Measurements from ENCODE around the gene DEPDC7. TPM values are rescaled to one million over a fixed set of nuclear protein-coding genes. Genes with fewer than 3 reads are reported as not detected.

The DEPDC7 gene
- polyA plus RNA-seq, 2 of the 4 experiments (the other 2 are of a cell fraction): 15.3 to 16.6 TPM

- no peak for TF ChIP-seq BCL3 (IDR thresholded peaks at IDR 0.05)
These were observed 47.7 kb downstream of the DEPDC7 start (continued) for GRCh38 chr11:33063326-33063881.

GRCh38 chr11:33064033-33064825 lies 48.6 kb downstream of the DEPDC7 start:
- ATAC-seq (no peak), DNase-seq (ENCODE audit: low read depth in 1 of 2, low spot score in 1 of 2) (no peak), FAIRE-seq (no peak)
- ChIA-PET CTCF (interaction anchor here (0.5 to 7.8 kb wide), 17 partner anchors 7 to 985 kb away, joined by 3 to 88 read pairs (median 11); partner anchors contain the start of genes DEPDC7 and TCP11L1), POLR2A (interaction anchor here (4.2 kb wide), 1 partner anchor 25 kb away, joined by 34 read pairs; the partner anchor contains the start of gene TCP11L1)
- 78% methylated on average over 11 of the region's 11 CpGs for WGBS (ENCODE audit: missing lambda C conversion rate)
- Histone ChIP-seq H3K27ac (peak overlapping the region; percentile 85 to 88), H3K4me2 (no peak overlapping the region), H3K4me1 (peaks cover 60% of the 10 kb centered on the region), H3K4me3 (no peak overlapping the region), H3K9me3 (no peaks in the 10 kb centered on the region)
- no peak for TF ChIP-seq MAFK (IDR thresholded peaks at IDR 0.05; ENCODE audit: partially characterized antibody)
- TF ChIP-seq MAZ (IDR thresholded peaks at IDR 0.05; ENCODE audit: borderline replicate concordance, low read depth, low read length): no peak
- no peak for TF ChIP-seq ZC3H11A (IDR thresholded peaks at IDR 0.05)
- TF ChIP-seq EHMT2 (IDR thresholded peaks at IDR 0.05; ENCODE audit: low read depth): no peak
- no peak for TF ChIP-seq FOSB (CRISPR knock-in tag; IDR thresholded peaks at IDR 0.05)
- TF ChIP-seq EHF (CRISPR knock-in tag; IDR thresholded peaks at IDR 0.05): no peak
- TF ChIP-seq TFCP2L1 (CRISPR knock-in tag; IDR thresholded peaks at IDR 0.05): no peak
- TF ChIP-seq NFE2L2 (conservative IDR thresholded peaks at IDR 0.05; ENCODE audit: low read length): no peak
- no peak for TF ChIP-seq CHD4 (IDR thresholded peaks at IDR 0.05; ENCODE audit: borderline replicate concordance)
- no peak for TF ChIP-seq E2F6 (IDR thresholded peaks at IDR 0.05; ENCODE audit: borderline replicate concordance, low read depth)
- no peak for TF ChIP-seq RFX5 (IDR thresholded peaks at IDR 0.05)
- no peak for TF ChIP-seq USF2 (IDR thresholded peaks at IDR 0.05)
- no peak for TF ChIP-seq ATOH8 (CRISPR knock-in tag; IDR thresholded peaks at IDR 0.05; ENCODE audit: low read depth)
- no peak for TF ChIP-seq CEBPB (IDR thresholded peaks at IDR 0.05)
- no peak for TF ChIP-seq ZSCAN20 (CRISPR knock-in tag; IDR thresholded peaks at IDR 0.05)
- TF ChIP-seq ZFP36 (IDR thresholded peaks at IDR 0.05; ENCODE audit: borderline replicate concordance, partially characterized antibody): no peak
- no peak for TF ChIP-seq BCL3 (IDR thresholded peaks at IDR 0.05)
- no peak for TF ChIP-seq SREBF2 (IDR thresholded peaks at IDR 0.05)
